HepG2 (cell line): Measurements from ENCODE around the gene RSPH1. TPM values are rescaled to one million over a fixed set of nuclear protein-coding genes. Genes with fewer than 3 reads are reported as not detected.

Experiments
- ATAC-seq: fragments of 200-7000 bp; cut with Tn5 transposase; 3 replicates; pipeline ENCODE4 v1.9.1; 2020; ENCODE audit warnings: mild to moderate bottlenecking, moderate library complexity
- BruUV-seq: library from RNA; stranded (reverse); fragments of 400-500 nt; replicated peaks from 2 replicates; lab custom pipeline; 2021; lab: Mats Ljungman, UMichigan
- CTCF ChIA-PET: fragments of 300-600 bp; formaldehyde crosslinking; extraction: SDS; loops from one replicate; lab custom pipeline; 2021; ENCODE audit warnings: low total read pairs, inconsistent platforms, low intra/inter-chr PET ratio; lab: Yijun Ruan, JAX
- POLR2A ChIA-PET: fragments of 350-600 bp; sonication (Branson Sonifier 250); formaldehyde crosslinking; loops from one replicate; lab custom pipeline; 2020; ENCODE audit warnings: antibody characterized with exemption, inconsistent platforms; lab: Yijun Ruan, JAX
- DNase-seq: peaks from one replicate; pipeline ENCODE4 v3.0.0-alpha.2; 2015; ENCODE audit warnings: low spot score
- FAIRE-seq: peaks from 3 replicates; lab custom pipeline; 2011; peaks lifted over from hg19 to GRCh38; lab: Jason Lieb, UNC
- H2AFZ ChIP-seq: one replicate; pipeline ENCODE4 v1.6.1; 2011; ENCODE audit warnings: low read length, inconsistent platforms
- H3K27ac ChIP-seq: fragments of 300-600 bp; 3 replicates; pipeline ENCODE4 v1.8.0; 2011; ENCODE audit warnings: mixed run types, mild to moderate bottlenecking, mixed read lengths, low read length, inconsistent platforms; ENCODE audit not compliant: insufficient read depth; ENCODE audit errors: extremely low read length
- H3K27me3 ChIP-seq, 2 experiments: fragments of 200-600 bp in 1 of 2; 2 replicates in 1 of 2; 3 replicates in 1 of 2; pipeline versions ENCODE4 v1.6.0 to v1.8.0; 2011; ENCODE audit warnings: low read length in 2 of 2, mild to moderate bottlenecking in 2 of 2, moderate library complexity in 2 of 2, inconsistent platforms in 1 of 2; ENCODE audit not compliant: insufficient read depth in 2 of 2, control insufficient read depth in 1 of 2
- H3K36me3 ChIP-seq, 2 experiments: fragments of 200-600 bp in 1 of 2; replicated peaks in 1 of 2; 2 replicates in 1 of 2; 3 replicates in 1 of 2; pipeline versions ENCODE4 v1.5.1 to v1.8.0; 2011; ENCODE audit warnings: low read length in 2 of 2, inconsistent platforms in 1 of 2; ENCODE audit not compliant: insufficient read depth in 2 of 2, control insufficient read depth in 1 of 2
- H3K4me1 ChIP-seq: 2 replicates; pipeline ENCODE4 v1.5.1; 2012; ENCODE audit warnings: low read length, inconsistent platforms; ENCODE audit not compliant: insufficient read depth
- H3K4me2 ChIP-seq: 2 replicates; pipeline ENCODE4 v1.6.0; 2011; ENCODE audit warnings: low read depth, low read length, inconsistent platforms
- H3K4me3 ChIP-seq, 3 experiments: fragments of 200-600 bp in 1 of 3; sonication (generic), shearing (Covaris generic) in 1 of 3; replicated peaks in 1 of 3; 2 replicates each; pipeline ENCODE4 v1.5.1; 2011 to 2016; ENCODE audit warnings: low read length in 3 of 3, inconsistent platforms in 2 of 3, low read depth in 2 of 3, mild to moderate bottlenecking in 2 of 3, control low read depth in 1 of 3, mixed read lengths in 1 of 3; ENCODE audit not compliant: insufficient read depth in 1 of 3
- H3K79me2 ChIP-seq: one replicate; pipeline ENCODE4 v1.6.1; 2011; ENCODE audit warnings: low read length, inconsistent platforms; ENCODE audit not compliant: insufficient read depth
- H3K9ac ChIP-seq: 2 replicates; pipeline ENCODE4 v1.6.0; 2011; ENCODE audit warnings: mild to moderate bottlenecking, low read depth, low read length, inconsistent platforms; ENCODE audit not compliant: insufficient read depth
- H3K9me3 ChIP-seq: 2 replicates; pipeline ENCODE4 v1.5.1; 2012; ENCODE audit warnings: mild to moderate bottlenecking, low read length
- H4K20me1 ChIP-seq: 2 replicates; pipeline ENCODE4 v1.6.0; 2011; ENCODE audit warnings: inconsistent platforms, mild to moderate bottlenecking, low read length, moderate library complexity; ENCODE audit not compliant: insufficient read depth
- GABPA ChIP-seq, 2 experiments: IDR thresholded peaks; 2 replicates each; pipeline ENCODE4 v1.6.1; 2011 to 2016; ENCODE audit warnings: low read depth in 2 of 2, low read length in 1 of 2, missing biosample characterization in 1 of 2, missing genetic modification characterization in 1 of 2
- HCFC1 ChIP-seq: fragments of 150-350 bp; IDR thresholded peaks from 2 replicates; pipeline ENCODE4 v1.6.1; 2014; ENCODE audit warnings: low read depth, low read length
- REXO4 ChIP-seq: sonication (generic); formaldehyde crosslinking; IDR thresholded peaks from 2 replicates; pipeline ENCODE4 v1.8.0; 2022; ENCODE audit warnings: missing genetic modification reagents, mild to moderate bottlenecking, borderline replicate concordance
- ZBTB42 ChIP-seq: sonication (generic); formaldehyde crosslinking; IDR thresholded peaks from 2 replicates; pipeline ENCODE4 v1.5.0; 2020; ENCODE audit warnings: mild to moderate bottlenecking, missing genetic modification reagents
- WGBS: methylation state at CpG from one replicate; pipeline ENCODE4 v1.1.6; 2017; ENCODE audit warnings: low lambda C conversion rate; 5-methylcytosine and 5-hydroxymethylcytosine counted together
- in situ Hi-C: cut with HindIII; loops from 2 replicates; pipeline ENCODE4 v1.10.0; 2017; ENCODE audit warnings: low pct_unique_long_range_greater_than_20kb; ENCODE audit not compliant: extremely low pct_ligation_motif_present
- intact Hi-C: fragments of 100-400 bp; cut with micrococcal nuclease; formaldehyde crosslinking; loops from one replicate; pipeline ENCODE4 v1.10.0; 2022; ENCODE audit not compliant: unreplicated experiment
- polyA plus RNA-seq, 8 experiments: library from polyadenylated mRNA; depleted of rRNA in 3 of 8; stranded (reverse) in 7 of 8; unstranded in 1 of 8; fragments of >200 nt; fragmentation: Illumina TruSeq in 4 of 8; extraction: Trizol in 4 of 8; gene quantifications; 2 replicates each; pipeline versions ENCODE4 v1.2.1 to v1.2.3, GENCODE V29; 2011 to 2016; ENCODE audit warnings: low read depth in 4 of 8, missing spikeins in 1 of 8, mixed read lengths in 1 of 8; ENCODE audit not compliant: insufficient read depth in 1 of 8
- total RNA-seq, 5 experiments: library from RNA; depleted of rRNA; stranded (reverse); fragments of >200 nt; fragmentation: Illumina TruSeq; extraction: Trizol; gene quantifications; 2 replicates each; pipeline ENCODE4 v1.2.3, GENCODE V29; 2016; ENCODE audit warnings: low read depth in 1 of 5
- TF ChIP-seq, protein P1 (sequence below): sonication (generic); formaldehyde crosslinking; IDR thresholded peaks from 2 replicates; pipeline ENCODE4 v1.4.0; 2020; ENCODE audit warnings: mild to moderate bottlenecking, missing genetic modification reagents
- TF ChIP-seq, protein P2 (sequence below): IDR thresholded peaks from 2 replicates; pipeline ENCODE4 v1.6.1; 2016; ENCODE audit warnings: missing compliant biosample characterization, missing genetic modification reagents, borderline replicate concordance

Gene RSPH1
- total and polyA plus RNA-seq, 2 of the 13 experiments (the other 11 are each of a cell fraction or from before 2014, with no cell fraction given): not detected

GRCh38 chr21:42426876-42427480 lies 69.0 kb downstream of the RSPH1 start:
- WGBS: 46% methylated on average over 7 of the region's 10 CpGs
- Histone ChIP-seq H3K4me2 (no peak overlapping the region), H3K4me3 (no peak overlapping the region), H3K9me3 (no peaks in the 10 kb centered on the region), H3K4me1 (peaks cover 28% of the 10 kb centered on the region), H3K27ac (no peak overlapping the region), H3K27me3 (peaks cover 1 to 16% of the 10 kb centered on the region in 2 experiments; a peak in 1 of 5 replicates), H3K9ac (no peak overlapping the region), H4K20me1 (no peaks in the 10 kb centered on the region), H3K79me2 (no peaks in the 10 kb centered on the region), H3K36me3 (no peaks in the 10 kb centered on the region), H2AFZ (no peak overlapping the region)
- FAIRE-seq (no peak), DNase-seq (no peak), ATAC-seq (no peak)
- intact Hi-C loops: no loop called here
- in situ Hi-C loops: no loop called here
- no TSS peak for BruUV-seq
- TF ChIP-seq GABPA (IDR thresholded peaks at IDR 0.05; ENCODE audit: low read depth, low read length) (no peak), GABPA (CRISPR knock-in tag; IDR thresholded peaks at IDR 0.05; ENCODE audit: low read depth) (no peak), HCFC1 (no peak), REXO4 (CRISPR knock-in tag) (no peak), ZBTB42 (no peak)
- TF ChIP-seq, protein P1, sequence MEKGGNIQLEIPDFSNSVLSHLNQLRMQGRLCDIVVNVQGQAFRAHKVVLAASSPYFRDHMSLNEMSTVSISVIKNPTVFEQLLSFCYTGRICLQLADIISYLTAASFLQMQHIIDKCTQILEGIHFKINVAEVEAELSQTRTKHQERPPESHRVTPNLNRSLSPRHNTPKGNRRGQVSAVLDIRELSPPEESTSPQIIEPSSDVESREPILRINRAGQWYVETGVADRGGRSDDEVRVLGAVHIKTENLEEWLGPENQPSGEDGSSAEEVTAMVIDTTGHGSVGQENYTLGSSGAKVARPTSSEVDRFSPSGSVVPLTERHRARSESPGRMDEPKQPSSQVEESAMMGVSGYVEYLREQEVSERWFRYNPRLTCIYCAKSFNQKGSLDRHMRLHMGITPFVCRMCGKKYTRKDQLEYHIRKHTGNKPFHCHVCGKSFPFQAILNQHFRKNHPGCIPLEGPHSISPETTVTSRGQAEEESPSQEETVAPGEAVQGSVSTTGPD (CRISPR knock-in tag): no peak
- TF ChIP-seq, protein P2, sequence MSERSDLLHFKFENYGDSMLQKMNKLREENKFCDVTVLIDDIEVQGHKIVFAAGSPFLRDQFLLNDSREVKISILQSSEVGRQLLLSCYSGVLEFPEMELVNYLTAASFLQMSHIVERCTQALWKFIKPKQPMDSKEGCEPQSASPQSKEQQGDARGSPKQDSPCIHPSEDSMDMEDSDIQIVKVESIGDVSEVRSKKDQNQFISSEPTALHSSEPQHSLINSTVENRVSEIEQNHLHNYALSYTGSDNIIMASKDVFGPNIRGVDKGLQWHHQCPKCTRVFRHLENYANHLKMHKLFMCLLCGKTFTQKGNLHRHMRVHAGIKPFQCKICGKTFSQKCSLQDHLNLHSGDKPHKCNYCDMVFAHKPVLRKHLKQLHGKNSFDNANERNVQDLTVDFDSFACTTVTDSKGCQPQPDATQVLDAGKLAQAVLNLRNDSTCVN: no peak
- POLR2A ChIA-PET: no interaction called here
- CTCF ChIA-PET: no interaction called here
